Measurements from ENCODE around the gene COL26A1.

DNA sequence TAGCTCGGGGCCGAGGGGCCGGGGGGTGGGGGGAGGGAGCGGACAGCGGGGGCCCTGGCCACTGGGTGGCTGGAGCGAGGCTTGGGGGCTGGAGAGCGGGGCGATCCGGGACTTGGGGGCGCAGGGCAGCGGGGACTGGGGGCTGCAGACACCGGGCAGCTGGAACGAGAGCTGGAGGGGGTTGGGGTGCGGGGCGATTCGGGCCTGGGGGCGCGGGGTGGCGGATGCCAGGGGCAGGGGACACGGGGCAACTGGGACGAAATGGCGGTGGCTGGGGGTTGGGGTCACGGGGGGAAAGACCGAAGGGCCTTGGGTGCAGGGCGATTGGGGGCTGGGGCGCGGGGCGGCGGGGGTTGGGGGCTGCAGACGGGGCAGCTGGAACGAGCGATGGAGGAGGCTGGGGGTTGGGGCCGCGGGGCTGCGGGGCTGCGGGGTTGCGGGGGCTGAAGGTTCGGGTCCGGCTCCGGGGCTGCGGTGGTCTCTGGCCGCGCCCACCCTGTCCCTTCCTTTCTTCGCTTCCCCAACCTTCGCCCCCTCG, 590 bp downstream of the COL26A1 start:
- TF ChIP-seq, protein P1, sequence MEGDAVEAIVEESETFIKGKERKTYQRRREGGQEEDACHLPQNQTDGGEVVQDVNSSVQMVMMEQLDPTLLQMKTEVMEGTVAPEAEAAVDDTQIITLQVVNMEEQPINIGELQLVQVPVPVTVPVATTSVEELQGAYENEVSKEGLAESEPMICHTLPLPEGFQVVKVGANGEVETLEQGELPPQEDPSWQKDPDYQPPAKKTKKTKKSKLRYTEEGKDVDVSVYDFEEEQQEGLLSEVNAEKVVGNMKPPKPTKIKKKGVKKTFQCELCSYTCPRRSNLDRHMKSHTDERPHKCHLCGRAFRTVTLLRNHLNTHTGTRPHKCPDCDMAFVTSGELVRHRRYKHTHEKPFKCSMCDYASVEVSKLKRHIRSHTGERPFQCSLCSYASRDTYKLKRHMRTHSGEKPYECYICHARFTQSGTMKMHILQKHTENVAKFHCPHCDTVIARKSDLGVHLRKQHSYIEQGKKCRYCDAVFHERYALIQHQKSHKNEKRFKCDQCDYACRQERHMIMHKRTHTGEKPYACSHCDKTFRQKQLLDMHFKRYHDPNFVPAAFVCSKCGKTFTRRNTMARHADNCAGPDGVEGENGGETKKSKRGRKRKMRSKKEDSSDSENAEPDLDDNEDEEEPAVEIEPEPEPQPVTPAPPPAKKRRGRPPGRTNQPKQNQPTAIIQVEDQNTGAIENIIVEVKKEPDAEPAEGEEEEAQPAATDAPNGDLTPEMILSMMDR (IDR thresholded peaks at IDR 0.05; ENCODE audit: insufficient read depth, low read length), result no peak
- TF ChIP-seq POLR2AphosphoS5 (IDR thresholded peaks at IDR 0.05; ENCODE audit: low read depth) (no peak), SPI1 (IDR thresholded peaks at IDR 0.05; ENCODE audit: borderline replicate concordance, low read depth) (no peak)
